ENCODE data around the gene TBRG1. TPM values are rescaled to one million over a fixed set of nuclear protein-coding genes. Genes with fewer than 3 reads are reported as not detected.

TBRG1 gene
- total RNA-seq, 2 experiments from 2014 or later: 30.0 to 34.0 TPM

GRCh38 chr11:124627546-124627945, 4.9 kb downstream of the TBRG1 start:
- Histone ChIP-seq H2AFZ (ENCODE audit: low read length) (no peak overlapping the region), H3K27ac (ENCODE audit: low read depth, low read length, poor library complexity, severe bottlenecking) (no peak overlapping the region), H3K79me2 (ENCODE audit: insufficient read depth, low read depth, low read length) (peaks cover 24% of the 10 kb centered on the region), H3K4me2 (ENCODE audit: low read length) (no peak overlapping the region), H3K4me3 (ENCODE audit: low read depth, low read length, poor library complexity, severe bottlenecking) (no peak overlapping the region), H4K20me1 (ENCODE audit: insufficient read depth, low read length) (peaks cover 9% of the 10 kb centered on the region; the same call in 1 of the 2 replicates), H3K36me3 (ENCODE audit: insufficient read depth, low read length) (peaks cover 78% of the 10 kb centered on the region), H3K9me2 (ENCODE audit: insufficient read depth, low read length) (no peaks in the 10 kb centered on the region), H3K4me1 (ENCODE audit: insufficient read depth, low read length, poor library complexity, severe bottlenecking) (peaks cover 7% of the 10 kb centered on the region), H3K9me3 (ENCODE audit: low read length) (no peaks in the 10 kb centered on the region)
- TF ChIP-seq CTCF (conservative IDR thresholded peaks at IDR 0.05; ENCODE audit: low read length) (no peak), EZH2phosphoT487 (IDR thresholded peaks at IDR 0.05; ENCODE audit: borderline replicate concordance, low read depth, low read length) (no peak)
- ChIA-PET CTCF (ENCODE audit: unreplicated experiment) (no interaction called here), POLR2A (interaction anchor here (1.0 kb wide), 1 partner anchor 38 kb away, joined by 3 read pairs; no protein-coding TSS in a partner anchor)
- intact Hi-C loops (cut with micrococcal nuclease; ENCODE audit: unreplicated experiment): no loop called here
- no peak for DNase-seq (ENCODE audit: low spot score)
- no TSS peak for BruUV-seq (replicated peaks)

GRCh38 chr11:124629961-124630360, 7.3 kb downstream of the TBRG1 start:
- no peak overlapping the region for H3K4me3 ChIP-seq (ENCODE audit: low read depth, low read length, poor library complexity, severe bottlenecking)
- no peak overlapping the region for H3K27ac ChIP-seq (ENCODE audit: low read depth, low read length, poor library complexity, severe bottlenecking)
- H3K9me3 ChIP-seq (ENCODE audit: low read length): no peaks in the 10 kb centered on the region
- no peaks in the 10 kb centered on the region for H4K20me1 ChIP-seq (ENCODE audit: insufficient read depth, low read length)
- H3K4me1 ChIP-seq (ENCODE audit: insufficient read depth, low read length, poor library complexity, severe bottlenecking): no peaks in the 10 kb centered on the region
- H3K79me2 ChIP-seq (ENCODE audit: insufficient read depth, low read depth, low read length): peaks cover 2% of the 10 kb centered on the region; the same call in 1 of the 2 replicates
- intact Hi-C loops (cut with micrococcal nuclease; ENCODE audit: unreplicated experiment): no loop called here
- H3K4me2 ChIP-seq (ENCODE audit: low read length): no peak overlapping the region
- H3K9me2 ChIP-seq (ENCODE audit: insufficient read depth, low read length): no peaks in the 10 kb centered on the region
- DNase-seq (ENCODE audit: low spot score): no peak
- peaks cover 90% of the 10 kb centered on the region for H3K36me3 ChIP-seq (ENCODE audit: insufficient read depth, low read length)
- no TSS peak for BruUV-seq (replicated peaks)
- CTCF ChIA-PET (ENCODE audit: unreplicated experiment): interaction anchor here (1.0 kb wide), 1 partner anchor 171 kb away, joined by 3 read pairs; no protein-coding TSS in a partner anchor
- POLR2A ChIA-PET: interaction anchor here (0.6 to 4.8 kb wide), 2 partner anchors 7 to 213 kb away, joined by 4 to 21 read pairs; partner anchors contain the start of gene TBRG1
- TF ChIP-seq EZH2phosphoT487 (IDR thresholded peaks at IDR 0.05; ENCODE audit: borderline replicate concordance, low read depth, low read length) (no peak), CTCF (conservative IDR thresholded peaks at IDR 0.05; ENCODE audit: low read length) (no peak)
- no peak overlapping the region for H2AFZ ChIP-seq (ENCODE audit: low read length)

- Histone ChIP-seq H3K79me2 (ENCODE audit: insufficient read depth, low read depth, low read length) (no peaks in the 10 kb centered on the region), H3K36me3 (ENCODE audit: insufficient read depth, low read length) (peaks cover 93% of the 10 kb centered on the region), H3K4me1 (ENCODE audit: insufficient read depth, low read length, poor library complexity, severe bottlenecking) (no peaks in the 10 kb centered on the region), H4K20me1 (ENCODE audit: insufficient read depth, low read length) (no peaks in the 10 kb centered on the region), H3K9me3 (ENCODE audit: low read length) (no peaks in the 10 kb centered on the region), H3K27ac (ENCODE audit: low read depth, low read length, poor library complexity, severe bottlenecking) (no peak overlapping the region), H3K4me3 (ENCODE audit: low read depth, low read length, poor library complexity, severe bottlenecking) (no peak overlapping the region), H2AFZ (ENCODE audit: low read length) (no peak overlapping the region), H3K9me2 (ENCODE audit: insufficient read depth, low read length) (no peaks in the 10 kb centered on the region), H3K4me2 (ENCODE audit: low read length) (no peak overlapping the region)
- ChIA-PET POLR2A (interaction anchor here (0.5 to 4.8 kb wide), 2 partner anchors 11 to 651 kb away, joined by 5 to 21 read pairs; partner anchors contain the start of gene TBRG1), CTCF (ENCODE audit: unreplicated experiment) (no interaction called here)
- peak; percentile 20 for DNase-seq (ENCODE audit: low spot score)
- intact Hi-C loops (cut with micrococcal nuclease; ENCODE audit: unreplicated experiment): no loop called here
- no TSS peak for BruUV-seq (replicated peaks)
- TF ChIP-seq EZH2phosphoT487 (IDR thresholded peaks at IDR 0.05; ENCODE audit: borderline replicate concordance, low read depth, low read length) (no peak), CTCF (conservative IDR thresholded peaks at IDR 0.05; ENCODE audit: low read length) (peak; percentile 64)
Measured at GRCh38 chr11:124633355-124633754, 10.7 kb downstream of the TBRG1 start.
